ENCODE data around the gene ST6GALNAC6. TPM values are rescaled to one million over a fixed set of nuclear protein-coding genes. Genes with fewer than 3 reads are reported as not detected.

ST6GALNAC6 gene
- total and polyA plus RNA-seq, 7 experiments from 2014 or later: 28.3 to 125 (median 86.9) TPM

DNA sequence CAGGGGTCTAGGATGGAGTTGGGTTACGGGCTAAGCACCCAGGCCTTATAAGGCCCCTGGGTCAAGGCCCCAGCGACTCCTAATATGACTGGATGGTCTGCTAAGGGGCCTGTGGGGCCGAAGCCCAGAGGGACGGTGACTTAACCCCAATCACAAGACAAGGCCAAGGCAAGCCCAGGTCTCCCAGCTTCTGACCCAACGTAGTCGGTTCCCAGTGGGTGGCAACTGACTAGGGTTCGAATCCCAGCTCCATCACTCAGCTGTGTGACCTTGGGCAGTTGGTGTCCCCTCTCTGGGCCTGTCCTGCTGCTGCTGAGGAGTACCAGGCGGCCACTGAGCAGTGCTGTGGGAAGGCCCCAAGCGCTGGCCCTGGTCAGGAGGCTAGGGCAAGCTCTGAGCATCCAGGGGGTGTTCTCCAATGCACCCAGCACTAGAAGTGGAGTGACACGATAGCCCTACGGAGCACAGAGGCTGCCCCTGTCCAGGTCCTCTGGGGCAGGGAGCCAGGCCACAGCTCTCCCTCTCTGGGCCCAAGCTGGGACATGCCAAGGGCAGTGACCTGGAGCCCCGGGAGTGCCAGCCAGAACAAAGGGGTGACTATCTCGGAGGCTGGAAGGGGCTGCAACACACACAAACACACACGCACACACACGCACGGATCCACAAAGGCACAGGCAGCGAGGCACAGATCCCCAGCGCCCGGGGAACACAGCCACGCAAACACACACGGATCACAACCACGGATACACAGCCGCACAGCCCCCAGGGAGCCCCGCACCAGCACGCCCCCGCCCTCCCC is 22.4 kb downstream of the ST6GALNAC6 start:
- H3K4me1 ChIP-seq (ENCODE audit: control insufficient read depth in 2 of 2, insufficient read depth in 2 of 2, low read length in 2 of 2): no peaks in the 10 kb centered on the region
- POLR2A ChIA-PET: interaction anchor here (2.8 kb wide), 1 partner anchor 44 kb away, joined by 7 read pairs; no protein-coding TSS in a partner anchor
- H3K27ac ChIP-seq (ENCODE audit: low read depth, low read length): no peak overlapping the region
- H3K9me3 ChIP-seq (ENCODE audit: control insufficient read depth in 2 of 3, low read length in 3 of 3): no peaks in the 10 kb centered on the region
- no peaks in the 10 kb centered on the region for H3K36me3 ChIP-seq (ENCODE audit: control insufficient read depth in 2 of 3, insufficient read depth in 3 of 3, low read length in 3 of 3)
- no peak for DNase-seq
- CTCF ChIA-PET: no interaction called here
- Mint-ChIP-seq H3K9me3 (no peaks in the 10 kb centered on the region), H3K4me3 (peak overlapping the region in 5 of 10 donors; percentile 28 to 60 (median 53)), H3K4me1 (peaks cover 0 to 10% (median 4%) of the 10 kb centered on the region in 7 donors), H3K36me3 (peaks cover 0 to 11% (median 9%) of the 10 kb centered on the region in 5 donors), H3K27me3 (peaks cover 0 to 8% (median 0%) of the 10 kb centered on the region in 5 donors), H3K27ac (peak overlapping the region in 1 of 9 donors; percentile 9)
- H3K27me3 ChIP-seq (ENCODE audit: control insufficient read depth in 2 of 2, insufficient read depth in 2 of 2, low read length in 2 of 2): peaks cover 0 to 4% of the 10 kb centered on the region in 2 donors
- no peak overlapping the region for H3K4me3 ChIP-seq (ENCODE audit: low read length)
- intact Hi-C loops (cut with micrococcal nuclease): no loop called here
- ATAC-seq: no peak

DNA sequence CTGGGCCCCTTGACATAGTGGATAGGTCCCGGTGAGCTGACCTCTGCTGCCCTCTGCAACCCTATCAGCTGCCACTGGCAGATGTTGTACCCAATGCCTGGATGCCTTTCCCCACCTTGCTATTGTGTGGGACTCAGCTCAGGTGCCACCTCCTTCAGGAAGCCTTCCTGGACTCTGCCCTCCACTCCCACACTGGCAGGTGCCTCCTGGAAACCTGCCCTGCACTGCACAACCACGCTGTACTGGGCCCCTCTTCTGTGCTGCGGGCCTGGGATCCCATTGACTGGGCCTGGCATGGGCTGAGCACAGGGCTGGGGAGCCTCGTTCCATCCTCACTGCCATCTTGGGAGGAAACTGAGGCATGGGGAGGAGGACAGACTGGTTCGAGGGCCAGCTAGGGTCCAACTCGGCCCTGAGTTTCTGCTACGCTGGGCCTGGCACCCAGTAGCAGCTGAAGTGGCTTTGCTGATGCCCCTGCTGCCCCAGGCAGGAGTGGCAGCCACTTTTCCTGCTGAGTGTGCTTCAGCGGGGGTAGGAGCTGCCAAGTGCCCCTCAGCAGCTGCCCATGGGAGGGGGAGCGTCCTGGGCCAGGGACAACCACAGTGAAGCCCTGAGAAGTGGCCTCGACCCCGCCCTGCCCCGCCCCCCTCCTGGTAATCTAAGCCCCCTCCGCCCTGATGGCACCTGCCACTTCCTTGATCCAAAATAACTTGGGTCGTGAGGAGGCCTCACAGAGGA is 23.2 kb downstream of the ST6GALNAC6 start:
- peaks cover 0 to 4% of the 10 kb centered on the region in 2 donors for H3K27me3 ChIP-seq (ENCODE audit: control insufficient read depth in 2 of 2, insufficient read depth in 2 of 2, low read length in 2 of 2)
- Mint-ChIP-seq H3K36me3 (peaks cover 0 to 11% (median 7%) of the 10 kb centered on the region in 5 donors), H3K27ac (peak overlapping the region in 1 of 9 donors; percentile 72), H3K27me3 (peaks cover 0 to 8% (median 0%) of the 10 kb centered on the region in 5 donors), H3K9me3 (no peaks in the 10 kb centered on the region), H3K4me1 (peaks cover 0 to 10% (median 2%) of the 10 kb centered on the region in 7 donors), H3K4me3 (no peak overlapping the region)
- no peak overlapping the region for H3K27ac ChIP-seq (ENCODE audit: low read depth, low read length)
- ChIA-PET CTCF (no interaction called here), POLR2A (interaction anchor here (0.9 to 2.8 kb wide), 2 partner anchors 11 to 45 kb away, joined by 3 to 7 read pairs; no protein-coding TSS in a partner anchor)
- ATAC-seq (no peak), DNase-seq (no peak)
- intact Hi-C loops (cut with micrococcal nuclease): no loop called here
- no peaks in the 10 kb centered on the region for H3K4me1 ChIP-seq (ENCODE audit: control insufficient read depth in 2 of 2, insufficient read depth in 2 of 2, low read length in 2 of 2)
- no peak overlapping the region for H3K4me3 ChIP-seq (ENCODE audit: low read length)
- H3K9me3 ChIP-seq (ENCODE audit: control insufficient read depth in 2 of 3, low read length in 3 of 3): no peaks in the 10 kb centered on the region
- H3K36me3 ChIP-seq (ENCODE audit: control insufficient read depth in 2 of 3, insufficient read depth in 3 of 3, low read length in 3 of 3): no peaks in the 10 kb centered on the region

DNA sequence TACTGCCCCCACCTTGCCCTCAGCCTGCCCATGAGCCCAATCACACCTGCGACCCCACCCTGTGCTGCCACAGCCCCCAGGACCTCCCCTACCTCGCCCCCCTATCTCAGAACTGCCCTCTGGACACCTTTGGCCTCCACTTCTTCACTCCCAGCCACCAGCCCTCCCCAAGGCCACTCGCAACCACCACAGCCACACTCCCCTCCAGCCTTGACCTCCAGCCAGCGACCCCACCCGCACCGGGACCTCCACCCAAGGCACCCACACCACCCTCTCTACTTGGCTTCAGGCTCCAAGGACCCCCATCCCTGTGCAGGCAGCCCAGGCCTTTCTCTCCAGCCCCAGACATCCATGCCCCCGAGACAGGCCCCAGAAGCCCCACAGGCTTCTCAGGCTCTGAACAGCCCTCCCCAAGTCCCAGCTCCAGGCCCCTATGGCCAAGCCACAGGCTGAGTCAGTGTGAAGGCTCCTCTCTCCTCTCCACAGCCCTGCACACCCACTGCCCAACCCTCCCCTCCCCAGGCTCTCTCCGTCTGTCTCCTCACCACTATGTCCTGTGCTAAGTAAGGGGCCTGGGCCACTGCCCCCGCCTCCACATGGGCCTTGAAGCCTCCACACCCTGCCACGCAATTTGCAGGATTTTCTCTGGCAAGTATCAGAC is 24.0 kb downstream of the ST6GALNAC6 start:
- DNase-seq (no peak), ATAC-seq (no peak)
- peaks cover 0 to 8% (median 0%) of the 10 kb centered on the region in 5 donors for H3K27me3 Mint-ChIP-seq
- peaks cover 0 to 10% (median 0%) of the 10 kb centered on the region in 7 donors for H3K4me1 Mint-ChIP-seq
- no peak overlapping the region for H3K4me3 ChIP-seq (ENCODE audit: low read length)
- H3K4me1 ChIP-seq (ENCODE audit: control insufficient read depth in 2 of 2, insufficient read depth in 2 of 2, low read length in 2 of 2): no peaks in the 10 kb centered on the region
- intact Hi-C loops (cut with micrococcal nuclease): no loop called here
- peaks cover 0 to 4% of the 10 kb centered on the region in 2 donors for H3K27me3 ChIP-seq (ENCODE audit: control insufficient read depth in 2 of 2, insufficient read depth in 2 of 2, low read length in 2 of 2)
- H3K4me3 Mint-ChIP-seq: no peak overlapping the region
- H3K36me3 ChIP-seq (ENCODE audit: control insufficient read depth in 2 of 3, insufficient read depth in 3 of 3, low read length in 3 of 3): no peaks in the 10 kb centered on the region
- ChIA-PET CTCF (no interaction called here), POLR2A (interaction anchor here (0.9 kb wide), 1 partner anchor 10 kb away, joined by 3 read pairs; no protein-coding TSS in a partner anchor)
- H3K27ac ChIP-seq (ENCODE audit: low read depth, low read length): no peak overlapping the region
- H3K9me3 Mint-ChIP-seq: no peaks in the 10 kb centered on the region
- peaks cover 0 to 11% (median 6%) of the 10 kb centered on the region in 5 donors for H3K36me3 Mint-ChIP-seq
- no peaks in the 10 kb centered on the region for H3K9me3 ChIP-seq (ENCODE audit: control insufficient read depth in 2 of 3, low read length in 3 of 3)
- no peak overlapping the region for H3K27ac Mint-ChIP-seq

DNA sequence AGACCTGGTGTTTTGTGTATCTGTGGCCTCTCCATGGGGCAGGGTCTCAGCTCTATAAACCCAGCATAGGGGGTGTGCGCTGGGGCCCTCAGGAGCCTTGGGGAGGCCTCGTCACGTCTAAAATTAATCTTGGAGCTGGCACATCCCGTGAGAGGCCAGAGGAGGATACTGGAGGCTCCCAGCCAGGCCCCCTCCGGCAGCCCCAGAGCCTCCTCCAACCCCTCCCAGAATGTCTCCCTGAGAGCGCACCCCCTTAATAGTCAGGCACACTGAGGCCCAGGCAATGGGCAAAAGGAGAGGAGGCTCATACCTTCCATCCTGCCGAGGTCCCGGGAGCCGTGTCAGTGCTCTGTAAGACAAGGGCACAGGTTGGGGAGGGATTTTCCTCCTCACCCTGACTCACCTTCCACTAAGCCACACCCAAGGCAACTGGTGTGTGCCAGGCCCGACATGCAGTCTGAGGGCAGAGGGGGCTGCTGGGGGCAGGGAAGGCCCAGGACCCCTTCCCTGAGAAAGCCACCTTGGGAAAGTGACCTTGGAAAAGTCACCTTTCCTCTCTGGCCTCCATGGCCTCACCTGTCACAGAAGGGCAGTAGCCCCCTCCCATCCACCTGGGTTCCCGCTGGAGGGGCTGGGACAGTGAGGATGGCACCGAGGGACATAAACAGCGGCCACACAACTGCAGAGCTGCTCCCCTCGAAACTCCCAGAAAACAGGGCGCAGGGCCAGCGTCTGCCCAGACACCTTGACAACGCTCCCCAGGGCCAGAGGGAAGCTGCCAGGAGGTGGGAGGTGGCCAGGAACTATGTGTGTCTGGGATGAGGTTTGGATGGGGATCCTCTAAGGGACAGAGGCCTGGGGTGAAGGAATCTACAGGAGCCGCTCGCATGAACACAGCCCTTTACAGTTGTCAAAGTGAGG is 24.8 kb downstream of the ST6GALNAC6 start:
- intact Hi-C loops (cut with micrococcal nuclease): no loop called here
- peaks cover 0 to 8% (median 0%) of the 10 kb centered on the region in 5 donors for H3K27me3 Mint-ChIP-seq
- CTCF ChIA-PET: no interaction called here
- Histone ChIP-seq H3K36me3 (ENCODE audit: control insufficient read depth in 2 of 3, insufficient read depth in 3 of 3, low read length in 3 of 3) (no peaks in the 10 kb centered on the region), H3K4me1 (ENCODE audit: control insufficient read depth in 2 of 2, insufficient read depth in 2 of 2, low read length in 2 of 2) (no peaks in the 10 kb centered on the region), H3K4me3 (ENCODE audit: low read length) (no peak overlapping the region), H3K27me3 (ENCODE audit: control insufficient read depth in 2 of 2, insufficient read depth in 2 of 2, low read length in 2 of 2) (peaks cover 0 to 4% of the 10 kb centered on the region in 2 donors), H3K9me3 (ENCODE audit: control insufficient read depth in 2 of 3, low read length in 3 of 3) (no peaks in the 10 kb centered on the region), H3K27ac (ENCODE audit: low read depth, low read length) (no peak overlapping the region)
- POLR2A ChIA-PET: interaction anchor here (1.3 kb wide), 1 partner anchor 11 kb away, joined by 3 read pairs; no protein-coding TSS in a partner anchor
- peaks cover 0 to 11% (median 6%) of the 10 kb centered on the region in 5 donors for H3K36me3 Mint-ChIP-seq
- peaks cover 0 to 10% (median 0%) of the 10 kb centered on the region in 7 donors for H3K4me1 Mint-ChIP-seq
- H3K9me3 Mint-ChIP-seq: no peaks in the 10 kb centered on the region
- H3K4me3 Mint-ChIP-seq: no peak overlapping the region
- DNase-seq (no peak), ATAC-seq (no peak)
- H3K27ac Mint-ChIP-seq: no peak overlapping the region

DNA sequence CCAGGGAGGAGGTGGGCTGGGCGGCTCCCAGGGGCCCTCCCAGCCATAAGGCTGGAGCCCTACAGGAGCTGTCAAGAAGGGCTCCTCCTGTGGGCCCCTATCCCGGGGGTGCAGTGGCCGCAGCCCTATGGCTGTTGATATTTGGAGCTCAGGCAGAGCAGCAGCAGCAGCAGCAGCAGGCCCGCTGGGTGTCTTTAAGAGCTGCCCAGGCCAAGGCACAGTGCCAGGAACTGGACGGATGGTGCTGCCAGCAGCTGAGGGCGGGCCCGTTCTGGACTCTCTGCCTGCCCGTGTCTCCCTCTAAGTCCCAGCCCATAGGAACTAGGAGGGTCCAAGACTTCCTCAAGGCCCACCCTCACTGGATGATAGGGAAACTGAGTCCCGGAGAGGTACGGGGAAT is 25.5 kb downstream of the ST6GALNAC6 start:
- ATAC-seq (no peak), DNase-seq (no peak)
- Mint-ChIP-seq H3K4me3 (no peak overlapping the region), H3K27me3 (peaks cover 0 to 8% (median 0%) of the 10 kb centered on the region in 5 donors), H3K36me3 (peaks cover 0 to 8% (median 4%) of the 10 kb centered on the region in 5 donors), H3K27ac (no peak overlapping the region), H3K9me3 (no peaks in the 10 kb centered on the region), H3K4me1 (peaks cover 0 to 10% (median 0%) of the 10 kb centered on the region in 7 donors)
- H3K27me3 ChIP-seq (ENCODE audit: control insufficient read depth in 2 of 2, insufficient read depth in 2 of 2, low read length in 2 of 2): peaks cover 0 to 4% of the 10 kb centered on the region in 2 donors
- H3K36me3 ChIP-seq (ENCODE audit: control insufficient read depth in 2 of 3, insufficient read depth in 3 of 3, low read length in 3 of 3): no peaks in the 10 kb centered on the region
- ChIA-PET POLR2A (interaction anchor here (0.5 to 1.3 kb wide), 3 partner anchors 8 to 64 kb away, joined by 3 read pairs; partner anchors contain the start of gene DPM2), CTCF (no interaction called here)
- intact Hi-C loops (cut with micrococcal nuclease): no loop called here
- no peak overlapping the region for H3K4me3 ChIP-seq (ENCODE audit: low read length)
- H3K9me3 ChIP-seq (ENCODE audit: control insufficient read depth in 2 of 3, low read length in 3 of 3): no peaks in the 10 kb centered on the region
- H3K27ac ChIP-seq (ENCODE audit: low read depth, low read length): no peak overlapping the region
- H3K4me1 ChIP-seq (ENCODE audit: control insufficient read depth in 2 of 2, insufficient read depth in 2 of 2, low read length in 2 of 2): no peaks in the 10 kb centered on the region

Data from naive thymus-derived CD4-positive, alpha-beta T cell (primary cell).